GM18861 (cell line): Measurements from ENCODE around the gene DTNA.
"Not testable (repeated sequence)": the region's sequence is repeated elsewhere in the genome, so short reads cannot be mapped to it uniquely, and the experiment has no call there.

ENCODE experiments used
- ATAC-seq: cut with Tn5 transposase; IDR thresholded peaks from one replicate; pipeline ENCODE4 v1.9.1; 2021; ENCODE audit not compliant: unreplicated experiment

Gene DTNA

GRCh38 chr18:34723143-34723542, 13.0 kb downstream of the DTNA start:
- no peak for ATAC-seq

GRCh38 chr18:34725737-34726136, 15.6 kb downstream of the DTNA start:
- not testable (repeated sequence) for ATAC-seq

GRCh38 chr18:34726286-34727004, 16.3 kb downstream of the DTNA start:
- ATAC-seq: no peak

GRCh38 chr18:34729264-34729663, 19.2 kb downstream of the DTNA start:
- ATAC-seq: peak; percentile 75

- ATAC-seq: no peak
These were observed 19.8 kb downstream of the DTNA start for GRCh38 chr18:34729740-34730355.

GRCh38 chr18:34730774-34731173, 20.7 kb downstream of the DTNA start:
- ATAC-seq: no peak

- ATAC-seq: no peak
These were observed 24.0 kb downstream of the DTNA start for GRCh38 chr18:34734056-34734455.

GRCh38 chr18:34734526-34734925, 24.4 kb downstream of the DTNA start:
- ATAC-seq: not testable (repeated sequence)

- no peak for ATAC-seq
These were observed 28.2 kb downstream of the DTNA start for GRCh38 chr18:34738175-34738894.

GRCh38 chr18:34740101-34740500, 30.0 kb downstream of the DTNA start:
- no peak for ATAC-seq

GRCh38 chr18:34740724-34741123, 30.6 kb downstream of the DTNA start:
- no peak for ATAC-seq

GRCh38 chr18:34741401-34741800, 31.3 kb downstream of the DTNA start:
- no peak for ATAC-seq

- ATAC-seq: no peak
These were observed 32.8 kb downstream of the DTNA start for GRCh38 chr18:34742891-34743341.

- no peak for ATAC-seq
These were observed 34.5 kb downstream of the DTNA start for GRCh38 chr18:34744569-34744968.

GRCh38 chr18:34746614-34747013, 36.5 kb downstream of the DTNA start:
- ATAC-seq: no peak

GRCh38 chr18:34749721-34750120, 39.6 kb downstream of the DTNA start:
- ATAC-seq: no peak

GRCh38 chr18:34752056-34752455, 42.0 kb downstream of the DTNA start:
- ATAC-seq: no peak

GRCh38 chr18:34754300-34754699, 44.2 kb downstream of the DTNA start:
- no peak for ATAC-seq

GRCh38 chr18:34757666-34758065, 47.6 kb downstream of the DTNA start:
- ATAC-seq: no peak

GRCh38 chr18:34758378-34758948, 48.4 kb downstream of the DTNA start:
- no peak for ATAC-seq

GRCh38 chr18:34760444-34760843, 50.3 kb downstream of the DTNA start:
- no peak for ATAC-seq

- ATAC-seq: no peak
These were observed 54.4 kb downstream of the DTNA start for GRCh38 chr18:34764451-34764850.
